Amniotic stem cell (primary cell): ENCODE measurements around the gene AKNA.
"Not testable (repeated sequence)": the region's sequence is repeated elsewhere in the genome, so short reads cannot be mapped to it uniquely, and the experiment has no call there.

ENCODE experiments used
- DNase-seq: peaks from one replicate; lab custom pipeline; 2025; lab: John Stamatoyannopoulos, UW

AKNA gene

GRCh38 chr9:114322160-114322818 is 65.5 kb downstream of the AKNA start:
- DNase-seq: not testable (repeated sequence)

GRCh38 chr9:114321759-114322158 is 66.0 kb downstream of the AKNA start:
- no peak for DNase-seq

GRCh38 chr9:114320710-114321109 is 67.1 kb downstream of the AKNA start:
- DNase-seq: not testable (repeated sequence)

GRCh38 chr9:114319147-114319546 is 68.6 kb downstream of the AKNA start:
- DNase-seq: no peak

- DNase-seq: no peak
These were observed 69.4 kb downstream of the AKNA start for GRCh38 chr9:114318416-114318815.

GRCh38 chr9:114317665-114318357 is 70.0 kb downstream of the AKNA start:
- no peak for DNase-seq

GRCh38 chr9:114316605-114317230 is 71.1 kb downstream of the AKNA start:
- DNase-seq: no peak

- DNase-seq: no peak
These were observed 71.9 kb downstream of the AKNA start for GRCh38 chr9:114315723-114316363.

- DNase-seq: no peak
These were observed 72.7 kb downstream of the AKNA start for GRCh38 chr9:114314881-114315722.

- no peak for DNase-seq
These were observed 73.4 kb downstream of the AKNA start for GRCh38 chr9:114314256-114314867.

- no peak for DNase-seq
These were observed 74.6 kb downstream of the AKNA start for GRCh38 chr9:114313186-114313585.

GRCh38 chr9:114312513-114312875 is 75.3 kb downstream of the AKNA start:
- DNase-seq: no peak

- DNase-seq: no peak
These were observed 75.9 kb downstream of the AKNA start for GRCh38 chr9:114311571-114312512.

GRCh38 chr9:114310471-114311450 is 77.0 kb downstream of the AKNA start:
- DNase-seq: no peak

GRCh38 chr9:114309096-114309495 is 78.7 kb downstream of the AKNA start:
- DNase-seq: no peak

- no peak for DNase-seq
These were observed 79.3 kb downstream of the AKNA start for GRCh38 chr9:114308361-114308950.

- DNase-seq: no peak
These were observed 79.9 kb downstream of the AKNA start for GRCh38 chr9:114307899-114308267.

GRCh38 chr9:114304416-114305188 is 83.2 kb downstream of the AKNA start:
- DNase-seq: no peak
